ENCODE data around the gene STH.
"Not testable (repeated sequence)": the region's sequence is repeated elsewhere in the genome, so short reads cannot be mapped to it uniquely, and the experiment has no call there.

The STH gene, protein sequence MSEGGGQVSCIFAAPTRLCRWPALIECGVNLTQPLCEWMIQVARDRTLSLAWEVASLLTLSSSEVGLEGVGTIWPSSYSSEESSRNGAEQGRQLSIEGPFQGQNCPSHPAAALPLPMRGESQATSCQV

DNA sequence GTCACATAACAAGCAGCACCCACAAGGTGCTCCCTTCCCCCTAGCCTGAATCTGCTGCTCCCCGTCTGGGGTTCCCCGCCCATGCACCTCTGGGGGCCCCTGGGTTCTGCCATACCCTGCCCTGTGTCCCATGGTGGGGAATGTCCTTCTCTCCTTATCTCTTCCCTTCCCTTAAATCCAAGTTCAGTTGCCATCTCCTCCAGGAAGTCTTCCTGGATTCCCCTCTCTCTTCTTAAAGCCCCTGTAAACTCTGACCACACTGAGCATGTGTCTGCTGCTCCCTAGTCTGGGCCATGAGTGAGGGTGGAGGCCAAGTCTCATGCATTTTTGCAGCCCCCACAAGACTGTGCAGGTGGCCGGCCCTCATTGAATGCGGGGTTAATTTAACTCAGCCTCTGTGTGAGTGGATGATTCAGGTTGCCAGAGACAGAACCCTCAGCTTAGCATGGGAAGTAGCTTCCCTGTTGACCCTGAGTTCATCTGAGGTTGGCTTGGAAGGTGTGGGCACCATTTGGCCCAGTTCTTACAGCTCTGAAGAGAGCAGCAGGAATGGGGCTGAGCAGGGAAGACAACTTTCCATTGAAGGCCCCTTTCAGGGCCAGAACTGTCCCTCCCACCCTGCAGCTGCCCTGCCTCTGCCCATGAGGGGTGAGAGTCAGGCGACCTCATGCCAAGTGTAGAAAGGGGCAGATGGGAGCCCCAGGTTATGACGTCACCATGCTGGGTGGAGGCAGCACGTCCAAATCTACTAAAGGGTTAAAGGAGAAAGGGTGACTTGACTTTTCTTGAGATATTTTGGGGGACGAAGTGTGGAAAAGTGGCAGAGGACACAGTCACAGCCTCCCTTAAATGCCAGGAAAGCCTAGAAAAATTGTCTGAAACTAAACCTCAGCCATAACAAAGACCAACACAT lies at the start of gene STH:
TSS of gene STH (plus strand) at position 264 of the 913 bp plus-strand sequence. CDS start at position 294, 30 bp downstream.
- no peak for DNase-seq

- no peak for DNase-seq
Measured at GRCh38 chr17:45949755-45950320, 49.2 kb upstream of the STH start.

DNA sequence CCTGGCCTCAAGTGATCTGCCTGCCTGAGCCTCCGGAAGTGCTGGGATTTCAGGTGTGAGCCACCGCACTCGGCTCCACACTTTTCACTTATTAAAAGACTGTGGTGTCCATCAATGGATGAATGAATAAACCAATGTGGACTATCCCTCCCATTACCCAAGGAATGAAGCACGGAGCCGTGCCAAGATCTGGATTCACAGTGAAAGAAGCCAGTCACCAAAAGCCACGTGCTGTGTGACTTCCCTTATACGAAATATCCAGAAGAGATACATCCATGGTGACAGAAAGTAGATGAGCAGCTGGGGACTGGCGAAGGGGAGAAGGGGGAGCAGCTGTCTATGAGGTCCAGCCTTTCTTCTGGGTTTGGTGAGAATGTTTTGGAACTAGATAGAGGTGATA lies 48.2 kb upstream of the STH start:
- no peak for DNase-seq

- DNase-seq, result no peak
Measured at GRCh38 chr17:45951403-45951802, 47.6 kb upstream of the STH start.

DNA sequence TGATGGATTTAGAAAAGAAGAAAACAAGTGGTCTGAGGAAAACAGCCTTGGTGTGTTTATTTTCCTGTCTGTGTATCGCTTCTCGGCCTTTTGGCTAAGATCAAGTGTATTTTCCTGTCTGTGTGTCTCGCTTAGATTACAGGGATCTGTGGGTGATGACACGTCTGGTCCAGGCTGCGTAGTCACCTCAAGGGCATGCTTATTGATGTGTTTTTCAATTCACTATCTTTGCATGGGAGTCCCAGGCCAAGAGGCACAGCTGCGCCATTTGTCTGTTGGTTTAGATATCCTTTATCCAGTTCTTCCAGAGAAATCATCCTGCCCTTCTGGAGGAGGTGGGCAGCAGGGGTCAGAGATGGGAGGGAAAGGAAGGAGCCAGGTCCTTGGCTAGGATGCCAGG lies 47.1 kb upstream of the STH start:
- DNase-seq, result no peak

GRCh38 chr17:45952814-45953320 lies 46.2 kb upstream of the STH start:
- no peak for DNase-seq

GRCh38 chr17:45953561-45953960 lies 45.5 kb upstream of the STH start:
- DNase-seq, result no peak

DNA sequence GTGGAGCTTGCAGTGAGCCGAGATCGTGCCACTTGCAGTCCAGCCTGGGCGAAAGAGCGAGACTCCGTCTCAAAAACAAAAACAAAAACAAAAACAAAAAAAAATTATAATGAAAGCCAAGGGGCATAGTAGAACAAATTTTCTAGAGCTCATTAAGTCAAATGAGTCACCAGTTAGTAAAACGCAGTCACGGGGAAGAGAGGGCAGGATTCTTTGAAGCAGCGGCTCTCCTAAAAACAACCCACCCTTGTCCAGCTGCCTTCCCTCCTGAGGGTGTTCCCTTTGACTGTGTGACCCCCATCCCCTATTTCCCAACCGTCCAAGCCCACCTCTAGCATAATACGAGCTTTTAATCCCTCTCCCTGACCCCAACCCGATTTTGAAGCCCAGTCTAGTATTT lies 44.1 kb upstream of the STH start:
- no peak for DNase-seq

DNA sequence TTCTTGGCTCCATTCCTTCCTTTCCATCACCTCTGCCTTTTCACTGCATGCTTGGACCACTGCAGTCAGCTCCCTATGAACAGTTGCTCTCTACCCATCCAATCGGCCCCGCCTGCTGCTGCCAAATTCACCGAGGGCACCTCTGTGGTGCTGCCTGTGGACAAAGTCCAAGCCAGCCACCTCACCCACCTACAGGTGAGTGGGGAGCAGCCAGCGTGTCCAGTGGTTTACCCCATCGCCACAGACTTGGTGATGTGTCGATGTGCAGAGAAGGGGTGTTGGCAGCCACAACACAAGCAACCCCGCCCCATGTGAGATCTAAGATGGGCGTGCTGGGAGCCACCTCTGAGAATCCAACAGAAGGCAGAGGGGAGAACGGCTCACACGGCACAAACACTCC lies 43.7 kb upstream of the STH start:
- no peak for DNase-seq

DNA sequence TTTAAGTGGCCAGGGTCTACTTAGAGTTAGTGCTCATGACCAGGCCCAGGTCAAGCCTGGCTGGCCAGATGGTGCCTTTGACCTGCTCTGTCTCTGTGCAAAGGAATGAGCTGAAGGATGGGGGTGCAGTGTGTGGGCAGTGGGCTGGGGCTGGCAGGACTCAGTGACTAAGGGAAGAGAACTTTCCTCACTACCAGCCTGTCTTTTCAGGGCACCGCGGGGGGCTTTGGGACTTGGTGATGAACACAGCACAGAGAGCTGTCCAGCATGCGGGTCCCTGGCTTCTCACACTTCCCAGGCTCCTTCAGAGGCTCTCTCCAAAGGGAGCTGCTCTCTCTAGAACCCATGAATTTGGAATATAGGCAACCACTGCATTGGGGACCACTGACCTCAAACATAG lies 43.0 kb upstream of the STH start:
- DNase-seq, result no peak

DNA sequence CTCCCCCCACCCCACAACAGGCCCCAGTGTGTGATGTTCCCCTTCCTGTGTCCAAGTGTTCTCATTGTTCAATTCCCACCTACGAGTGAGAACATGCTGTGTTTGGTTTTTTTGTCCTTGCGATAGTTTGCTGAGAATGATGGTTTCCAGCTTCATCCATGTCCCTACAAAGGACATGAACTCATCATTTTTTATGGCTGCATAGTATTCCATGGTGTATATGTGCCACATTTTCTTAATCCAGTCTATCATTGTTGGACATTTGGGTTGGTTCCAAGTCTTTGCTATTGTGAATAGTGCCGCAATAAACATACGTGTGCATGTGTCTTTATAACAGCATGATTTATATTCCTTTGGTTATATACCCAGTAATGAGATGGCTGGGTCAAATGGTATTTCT lies 42.3 kb upstream of the STH start:
- DNase-seq, result not testable (repeated sequence)

DNA sequence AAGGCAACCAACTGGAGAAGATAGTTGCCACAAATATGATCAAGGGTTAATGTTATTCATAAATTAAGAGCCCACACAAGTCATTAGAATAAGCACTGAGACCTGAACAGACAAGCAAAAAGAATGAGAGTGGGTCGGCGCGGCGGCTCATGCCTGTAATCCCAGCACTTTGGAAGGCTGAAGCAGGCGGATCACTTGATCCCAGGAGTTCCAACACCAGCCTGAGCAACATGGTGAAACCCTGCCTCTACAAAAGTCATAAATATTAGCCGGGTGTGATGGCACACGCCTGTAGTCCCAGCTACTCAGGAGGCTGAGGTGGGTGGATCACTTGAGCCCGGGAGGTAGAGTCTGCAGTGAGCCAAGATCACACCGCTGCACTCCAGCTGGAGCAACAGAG lies 40.7 kb upstream of the STH start:
- DNase-seq, result no peak

- no peak for DNase-seq
Measured at GRCh38 chr17:45958994-45959665, 39.9 kb upstream of the STH start.

GRCh38 chr17:45960311-45960710 lies 38.7 kb upstream of the STH start:
- DNase-seq, result no peak

DNA sequence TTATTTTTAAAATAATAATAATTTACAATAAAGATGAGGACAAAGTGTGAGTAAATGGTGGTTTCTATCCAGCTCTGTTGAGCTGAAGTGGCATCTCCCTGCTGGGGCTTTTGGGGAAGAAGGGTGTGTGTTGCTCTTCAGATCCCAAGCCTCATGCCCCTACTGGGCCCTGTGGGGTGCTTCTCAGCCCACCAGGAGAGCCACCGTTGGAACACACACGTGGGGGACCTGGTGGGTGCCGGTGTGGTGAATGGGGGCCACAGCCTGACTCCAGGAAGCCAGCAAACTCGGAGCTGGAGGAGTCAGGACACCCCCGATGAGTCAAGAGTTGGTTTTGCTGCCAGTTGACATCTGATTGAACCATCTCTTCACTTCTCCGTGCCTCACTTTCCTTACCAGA lies 37.8 kb upstream of the STH start:
- no peak for DNase-seq

DNA sequence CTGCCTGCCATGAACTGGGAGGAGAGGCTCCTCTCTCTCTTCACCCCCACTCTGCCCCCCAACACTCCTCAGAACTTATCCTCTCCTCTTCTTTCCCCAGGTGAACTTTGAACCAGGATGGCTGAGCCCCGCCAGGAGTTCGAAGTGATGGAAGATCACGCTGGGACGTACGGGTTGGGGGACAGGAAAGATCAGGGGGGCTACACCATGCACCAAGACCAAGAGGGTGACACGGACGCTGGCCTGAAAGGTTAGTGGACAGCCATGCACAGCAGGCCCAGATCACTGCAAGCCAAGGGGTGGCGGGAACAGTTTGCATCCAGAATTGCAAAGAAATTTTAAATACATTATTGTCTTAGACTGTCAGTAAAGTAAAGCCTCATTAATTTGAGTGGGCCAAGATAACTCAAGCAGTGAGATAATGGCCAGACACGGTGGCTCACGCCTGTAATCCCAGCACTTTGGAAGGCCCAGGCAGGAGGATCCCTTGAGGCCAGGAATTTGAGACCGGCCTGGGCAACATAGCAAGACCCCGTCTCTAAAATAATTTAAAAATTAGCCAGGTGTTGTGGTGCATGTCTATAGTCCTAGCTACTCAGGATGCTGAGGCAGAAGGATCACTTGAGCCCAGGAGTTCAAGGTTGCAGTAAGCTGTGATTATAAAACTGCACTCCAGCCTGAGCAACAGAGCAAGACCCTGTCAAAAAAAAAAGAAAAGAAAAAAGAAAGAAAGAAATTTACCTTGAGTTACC lies 36.7 kb upstream of the STH start:
- no peak for DNase-seq

GRCh38 chr17:45963283-45963682 lies 35.8 kb upstream of the STH start:
- DNase-seq, result no peak

- no peak for DNase-seq
Measured at GRCh38 chr17:45963889-45964288, 35.2 kb upstream of the STH start.

- DNase-seq, result no peak
Measured at GRCh38 chr17:45964634-45965033, 34.4 kb upstream of the STH start.

- DNase-seq, result no peak
Measured at GRCh38 chr17:45965812-45966211, 33.2 kb upstream of the STH start.

GRCh38 chr17:45966606-45967280 lies 32.3 kb upstream of the STH start:
- DNase-seq, result no peak

DNA sequence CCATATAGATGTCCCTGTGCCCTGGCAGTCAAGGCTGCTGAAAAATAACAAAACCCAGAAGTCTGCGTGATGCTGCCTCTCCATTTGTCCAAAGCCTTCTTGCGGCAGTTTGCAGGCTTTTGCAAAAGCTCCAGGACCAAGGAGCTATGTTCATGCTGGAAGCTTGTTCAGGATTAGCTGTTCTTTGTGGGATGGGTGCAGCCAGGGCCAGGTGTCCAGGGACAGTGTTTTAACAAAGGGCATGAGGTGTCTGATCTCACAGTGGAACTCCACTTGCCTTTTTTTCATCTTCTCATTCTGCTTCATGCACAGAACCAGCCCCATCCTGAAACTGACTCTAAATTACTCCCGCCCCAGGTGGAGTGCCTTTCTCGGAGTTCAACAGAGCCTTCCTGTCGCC lies 31.7 kb upstream of the STH start:
- no peak for DNase-seq

Measured in activated CD8-positive, alpha-beta memory T cell treated with anti-CD3 and anti-CD28 coated beads, Interleukin-2, amount 50 U/mL, for 48 hours (primary cell).